Esophagus muscularis mucosa (tissue), 4 donors: ENCODE results near the gene BRD7. TPM values are rescaled to one million over a fixed set of nuclear protein-coding genes. Genes with fewer than 3 reads are reported as not detected.
A peak's percentile ranks its signal among the peaks of the same experiment; 100 is the strongest.

ENCODE experiments used
- DNase-seq: peaks from one replicate; pipeline ENCODE4 v3.0.0-alpha.2; 2017; ENCODE audit errors: extremely low spot score
- H3K27ac ChIP-seq, 4 donors: fragments of 200-600 bp; sonication (generic); replicated peaks in 1 of 4; 1 replicate in 3 of 4; 2 replicates in 1 of 4; pipeline ENCODE4 v1.5.1; 2016 to 2019; ENCODE audit warnings: mild to moderate bottlenecking in 1 of 4
- H3K27me3 ChIP-seq, 4 donors: fragments of 200-600 bp; sonication (generic); one replicate each; pipeline versions ENCODE4 v1.5.1 to v1.6.0; 2016 to 2019
- H3K36me3 ChIP-seq, 4 donors: fragments of 200-600 bp; sonication (generic); one replicate each; pipeline ENCODE4 v1.5.1; 2016 to 2019
- H3K4me1 ChIP-seq, 4 donors: fragments of 200-600 bp; sonication (generic); one replicate each; pipeline ENCODE4 v1.5.1; 2016 to 2019
- H3K4me3 ChIP-seq, 4 donors: fragments of 200-600 bp; sonication (generic); 1 replicate in 2 of 4; 2 replicates in 2 of 4; pipeline ENCODE4 v1.5.1; 2016 to 2019; ENCODE audit warnings: mild to moderate bottlenecking in 4 of 4, moderate library complexity in 1 of 4
- H3K9me3 ChIP-seq, 4 donors: fragments of 200-600 bp; sonication (generic); 1 replicate in 3 of 4; 2 replicates in 1 of 4; pipeline ENCODE4 v1.5.1; 2016 to 2019
- EP300 ChIP-seq: sonication (generic); formaldehyde crosslinking; IDR thresholded peaks from one replicate; pipeline ENCODE4 v1.6.1; 2017; ENCODE audit warnings: antibody characterized with exemption
- POLR2A ChIP-seq: fragments of 450-650 bp; IDR thresholded peaks from one replicate; pipeline ENCODE4 v1.6.1; 2017; ENCODE audit warnings: antibody characterized with exemption, moderate library complexity, mild to moderate bottlenecking, low read depth
- POLR2AphosphoS5 ChIP-seq, 2 donors: sonication (generic); formaldehyde crosslinking; IDR thresholded peaks; one replicate each; pipeline ENCODE4 v1.6.1; 2017; ENCODE audit warnings: antibody characterized with exemption in 2 of 2
- WGBS: methylation state at CpG from one replicate; pipeline ENCODE4 v1.1.5; 2018; 5-methylcytosine and 5-hydroxymethylcytosine counted together
- intact Hi-C: fragments of 100-400 bp; cut with DNase I; formaldehyde crosslinking; loops from one replicate; pipeline ENCODE4 v1.15.1; 2023
- total RNA-seq, 4 donors: library from RNA; depleted of rRNA; stranded (reverse); fragments of >200 nt; gene quantifications; one replicate each; pipeline versions ENCODE4 v1.1.0 to v1.2.1, GENCODE V29; 2016
- TF ChIP-seq, protein P1 (sequence below), 3 experiments: fragments of 200-600 bp in 2 of 3; fragments of 450-650 bp in 1 of 3; sonication (generic) in 2 of 3; IDR thresholded peaks; one replicate each; pipeline ENCODE4 v1.5.1; 2017 to 2019; ENCODE audit warnings: antibody characterized with exemption in 3 of 3, mild to moderate bottlenecking in 2 of 3, moderate library complexity in 1 of 3

The BRD7 gene
- total RNA-seq, 4 donors from 2014 or later = 49.5 to 68.1 (median 56.5) TPM

- 87% methylated on average over 7 of the region's 7 CpGs for WGBS
- H3K36me3 ChIP-seq = no peaks in the 10 kb centered on the region
Observed at GRCh38 chr16:50408001-50408561, 39.3 kb upstream of the BRD7 start.

DNA sequence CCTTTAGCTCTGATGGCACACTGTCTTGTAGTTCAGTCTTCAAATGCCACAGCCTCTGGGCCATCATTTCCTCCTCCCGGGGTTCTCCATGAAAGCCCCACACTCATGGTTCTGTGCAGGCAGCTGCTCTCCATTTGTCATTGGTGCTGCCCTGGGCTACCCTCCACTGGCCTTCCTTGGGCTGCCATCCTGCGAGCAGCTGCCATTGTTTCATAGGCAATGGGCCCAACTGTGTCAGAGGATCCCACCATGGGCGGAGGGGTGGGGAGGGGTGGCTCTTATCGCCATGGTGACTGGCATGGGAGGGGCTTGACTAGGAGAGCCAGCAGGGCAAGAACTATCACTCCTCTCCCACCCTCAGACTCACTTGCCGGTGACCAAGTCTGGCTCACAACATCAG is 38.6 kb upstream of the BRD7 start:
- Histone ChIP-seq H3K27ac (no peak overlapping the region), H3K36me3 (no peaks in the 10 kb centered on the region), H3K27me3 (no peaks in the 10 kb centered on the region), H3K9me3 (peaks cover 0 to 5% (median 0%) of the 10 kb centered on the region in 4 donors), H3K4me3 (no peak overlapping the region), H3K4me1 (no peaks in the 10 kb centered on the region)
- intact Hi-C loops = no loop called here
- peak; percentile 82 for DNase-seq
- 100% methylated on average over 1 of the region's 5 CpGs for WGBS
- TF ChIP-seq POLR2AphosphoS5 (IDR thresholded peaks at IDR 0.05) = no peak
- no peak for TF ChIP-seq POLR2A
- TF ChIP-seq, protein P1, sequence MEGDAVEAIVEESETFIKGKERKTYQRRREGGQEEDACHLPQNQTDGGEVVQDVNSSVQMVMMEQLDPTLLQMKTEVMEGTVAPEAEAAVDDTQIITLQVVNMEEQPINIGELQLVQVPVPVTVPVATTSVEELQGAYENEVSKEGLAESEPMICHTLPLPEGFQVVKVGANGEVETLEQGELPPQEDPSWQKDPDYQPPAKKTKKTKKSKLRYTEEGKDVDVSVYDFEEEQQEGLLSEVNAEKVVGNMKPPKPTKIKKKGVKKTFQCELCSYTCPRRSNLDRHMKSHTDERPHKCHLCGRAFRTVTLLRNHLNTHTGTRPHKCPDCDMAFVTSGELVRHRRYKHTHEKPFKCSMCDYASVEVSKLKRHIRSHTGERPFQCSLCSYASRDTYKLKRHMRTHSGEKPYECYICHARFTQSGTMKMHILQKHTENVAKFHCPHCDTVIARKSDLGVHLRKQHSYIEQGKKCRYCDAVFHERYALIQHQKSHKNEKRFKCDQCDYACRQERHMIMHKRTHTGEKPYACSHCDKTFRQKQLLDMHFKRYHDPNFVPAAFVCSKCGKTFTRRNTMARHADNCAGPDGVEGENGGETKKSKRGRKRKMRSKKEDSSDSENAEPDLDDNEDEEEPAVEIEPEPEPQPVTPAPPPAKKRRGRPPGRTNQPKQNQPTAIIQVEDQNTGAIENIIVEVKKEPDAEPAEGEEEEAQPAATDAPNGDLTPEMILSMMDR (IDR thresholded peaks at IDR 0.05) = no peak
- TF ChIP-seq EP300 = no peak

More at GRCh38 chr16:50408001-50408561, 39.3 kb upstream of the BRD7 start:
- DNase-seq = peak; percentile 55
- Histone ChIP-seq H3K27me3 (no peaks in the 10 kb centered on the region), H3K4me1 (no peaks in the 10 kb centered on the region), H3K9me3 (peaks cover 0 to 6% (median 0%) of the 10 kb centered on the region in 4 donors), H3K27ac (no peak overlapping the region), H3K4me3 (no peak overlapping the region)
- intact Hi-C loops = no loop called here
- TF ChIP-seq POLR2A (no peak), EP300 (no peak), POLR2AphosphoS5 (IDR thresholded peaks at IDR 0.05) (no peak)
- TF ChIP-seq, protein P1 (IDR thresholded peaks at IDR 0.05) = no peak

GRCh38 chr16:50403491-50403890 is 34.7 kb upstream of the BRD7 start:
- 88% methylated on average over 11 of the region's 12 CpGs for WGBS
- no peaks in the 10 kb centered on the region for H3K36me3 ChIP-seq
- H3K4me1 ChIP-seq = no peaks in the 10 kb centered on the region
- TF ChIP-seq EP300 (no peak), POLR2AphosphoS5 (IDR thresholded peaks at IDR 0.05) (no peak), POLR2A (no peak)
- TF ChIP-seq, protein P1 (IDR thresholded peaks at IDR 0.05) = no peak
- no peak overlapping the region for H3K4me3 ChIP-seq
- H3K27me3 ChIP-seq = no peaks in the 10 kb centered on the region
- peak; percentile 72 for DNase-seq
- intact Hi-C loops = no loop called here
- H3K9me3 ChIP-seq = no peaks in the 10 kb centered on the region
- no peak overlapping the region for H3K27ac ChIP-seq

DNA sequence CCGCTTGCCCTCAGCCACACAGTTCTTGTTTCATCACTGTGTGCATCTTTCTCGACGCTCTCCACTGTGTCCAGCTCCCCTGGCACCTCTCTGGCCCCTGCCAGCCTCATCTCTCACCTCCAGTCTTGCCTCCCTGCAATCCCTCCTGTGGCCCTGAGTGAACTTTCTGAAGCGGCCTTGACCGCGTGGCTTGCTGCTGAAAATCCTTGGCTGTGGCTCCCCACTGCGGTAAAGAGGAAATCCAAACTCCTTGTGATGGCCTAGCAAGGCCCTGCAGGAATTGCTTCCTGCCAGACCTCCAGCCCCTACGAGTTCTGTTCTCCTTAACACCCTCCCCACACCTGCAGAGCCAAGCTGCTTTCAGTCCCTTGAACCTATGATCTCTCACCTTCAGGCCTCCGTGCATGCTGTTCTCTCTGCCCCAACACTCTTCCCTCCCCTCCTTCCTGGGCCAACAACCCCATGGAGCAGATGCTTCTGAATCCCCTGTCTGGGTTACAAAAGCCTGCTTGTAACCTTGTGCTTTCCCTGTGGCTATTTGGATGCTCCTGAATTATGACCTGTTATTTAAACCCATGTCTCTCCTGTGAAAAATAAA is 33.6 kb upstream of the BRD7 start:
- Histone ChIP-seq H3K27ac (no peak overlapping the region), H3K4me1 (no peaks in the 10 kb centered on the region), H3K4me3 (no peak overlapping the region), H3K27me3 (no peaks in the 10 kb centered on the region), H3K36me3 (no peaks in the 10 kb centered on the region), H3K9me3 (no peaks in the 10 kb centered on the region)
- 96% methylated on average over 9 of the region's 9 CpGs for WGBS
- intact Hi-C loops = no loop called here
- DNase-seq = peak; percentile 70
- TF ChIP-seq, protein P1 (IDR thresholded peaks at IDR 0.05) = no peak
- no peak for TF ChIP-seq POLR2AphosphoS5 (IDR thresholded peaks at IDR 0.05)
- no peak for TF ChIP-seq POLR2A
- no peak for TF ChIP-seq EP300
